Calu3 (cell line): Measurements from ENCODE around the gene MAMDC4. TPM values are rescaled to one million over a fixed set of nuclear protein-coding genes. Genes with fewer than 3 reads are reported as not detected.
A peak's percentile ranks its signal among the peaks of the same experiment; 100 is the strongest.

ENCODE experiments used
- BruUV-seq: library from RNA; stranded (reverse); fragments of 400-500 nt; replicated peaks from 2 replicates; lab custom pipeline; 2021; lab: Mats Ljungman, UMichigan
- CTCF ChIA-PET: fragments of 300-600 bp; sonication (Branson Sonifier 250); formaldehyde crosslinking; loops from one replicate; lab custom pipeline; 2022; ENCODE audit warnings: antibody characterized with exemption; lab: Charles Lee
- DNase-seq: peaks from one replicate; pipeline ENCODE4 v3.0.0; 2022
- H3K27ac Mint-ChIP-seq: one replicate; pipeline ENCODE4 v1.8.0; 2022; ENCODE audit warnings: mixed read lengths; ENCODE audit not compliant: unreplicated experiment
- H3K27me3 Mint-ChIP-seq: one replicate; pipeline ENCODE4 v1.8.0; 2022; ENCODE audit warnings: mixed read lengths; ENCODE audit not compliant: unreplicated experiment
- H3K36me3 Mint-ChIP-seq: one replicate; pipeline ENCODE4 v1.8.0; 2022; ENCODE audit warnings: mild to moderate bottlenecking, moderate library complexity, mixed read lengths; ENCODE audit not compliant: insufficient read depth, unreplicated experiment
- H3K4me1 Mint-ChIP-seq: one replicate; pipeline ENCODE4 v1.8.0; 2022; ENCODE audit warnings: mild to moderate bottlenecking, low read depth, mixed read lengths; ENCODE audit not compliant: unreplicated experiment
- H3K4me3 Mint-ChIP-seq: one replicate; pipeline ENCODE4 v1.8.0; 2022; ENCODE audit warnings: mild to moderate bottlenecking, low read depth, moderate library complexity, mixed read lengths; ENCODE audit not compliant: unreplicated experiment
- H3K9me3 Mint-ChIP-seq: one replicate; pipeline ENCODE4 v1.8.0; 2022; ENCODE audit warnings: low read depth, mixed read lengths; ENCODE audit not compliant: unreplicated experiment
- CTCF ChIP-seq: fragments of 200-600 bp; IDR thresholded peaks from one replicate; pipeline ENCODE4 v1.8.0; 2022; ENCODE audit warnings: antibody characterized with exemption; ENCODE audit not compliant: unreplicated experiment
- intact Hi-C: fragments of 100-400 bp; cut with micrococcal nuclease; formaldehyde crosslinking; loops from one replicate; pipeline ENCODE4 v1.10.0; 2022; ENCODE audit not compliant: unreplicated experiment
- microRNA-seq: library from miRNA; unstranded; fragments of <30 nt; microRNA quantifications from one replicate; pipeline ENCODE4 v1.2.0, GENCODE V29; 2022
- total RNA-seq: library from RNA; stranded (reverse); gene quantifications from 2 replicates; pipeline ENCODE4 v1.2.3, GENCODE V29; 2022

MAMDC4 gene
- total RNA-seq, 1 experiment from 2014 or later: 3.6 TPM

DNA sequence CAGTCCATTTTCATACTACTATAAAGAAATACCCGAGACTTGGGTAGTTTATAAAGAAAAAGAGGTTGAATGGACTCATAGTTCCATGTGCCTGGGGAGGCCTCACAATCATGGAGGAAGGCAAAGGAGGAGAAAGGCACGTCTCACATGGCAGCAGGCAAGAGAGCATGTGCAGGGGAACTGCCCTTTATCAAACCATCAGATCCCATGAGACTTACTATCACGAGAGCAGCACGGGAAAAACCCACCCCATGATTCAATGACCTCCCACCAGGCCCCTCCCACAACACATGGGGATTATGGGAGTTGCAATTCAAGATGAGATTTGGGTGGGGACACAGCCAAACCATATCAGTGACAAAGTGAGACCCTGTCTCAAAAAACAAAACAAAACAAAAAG is 54.1 kb downstream of the MAMDC4 start:
- H3K4me3 Mint-ChIP-seq: no peak overlapping the region
- H3K27ac Mint-ChIP-seq: no peak overlapping the region
- TF ChIP-seq CTCF: no peak
- peaks cover 50% of the 10 kb centered on the region for H3K36me3 Mint-ChIP-seq
- no peaks in the 10 kb centered on the region for H3K9me3 Mint-ChIP-seq
- no TSS peak for BruUV-seq
- CTCF ChIA-PET: no interaction called here
- no peak for DNase-seq
- intact Hi-C loops: no loop called here
- H3K27me3 Mint-ChIP-seq: no peaks in the 10 kb centered on the region
- H3K4me1 Mint-ChIP-seq: peaks cover 9% of the 10 kb centered on the region

GRCh38 chr9:136907011-136907914 is 55.1 kb downstream of the MAMDC4 start:
- CTCF ChIA-PET: no interaction called here
- BruUV-seq: no TSS peak
- Mint-ChIP-seq H3K36me3 (peaks cover 42% of the 10 kb centered on the region), H3K27ac (no peak overlapping the region), H3K4me3 (no peak overlapping the region), H3K9me3 (no peaks in the 10 kb centered on the region), H3K4me1 (no peaks in the 10 kb centered on the region), H3K27me3 (no peaks in the 10 kb centered on the region)
- TF ChIP-seq CTCF: no peak
- DNase-seq: no peak
- intact Hi-C loops: no loop called here

Small RNA genes lying within 50 kb of the gene (microRNA-seq; reads per million reads assigned to microRNA genes)
- not detected for gene MIR4292
- gene MIR4479: 4.6 reads per million, percentile 11 among the genes with 10 or more reads in this experiment

Other genes starting within 250 kb of the MAMDC4 start
- 1.2 and 1.3 TPM in 2 replicates for gene EGFL7, start 189.4 kb upstream of the MAMDC4 start, total RNA-seq
- gene AGPAT2, start 164.9 kb upstream of the MAMDC4 start, total RNA-seq: 40.4 and 45.4 TPM in 2 replicates
- 4.0 TPM in 2 replicates for gene DIPK1B, start 139.8 kb upstream of the MAMDC4 start, total RNA-seq
- 0.33 and 1.9 TPM in 2 replicates for gene LCN10, start 109.4 kb upstream of the MAMDC4 start, total RNA-seq
- not detected in 2 replicates for gene LCN6, start 103.8 kb upstream of the MAMDC4 start, total RNA-seq
- gene LCN8, start 94.1 kb upstream of the MAMDC4 start, total RNA-seq: not detected in 2 replicates
- not detected in 2 replicates for gene LCN15, start 87.8 kb upstream of the MAMDC4 start, total RNA-seq
- 64.1 and 75.8 TPM in 2 replicates for gene TMEM141, start 61.0 kb upstream of the MAMDC4 start, total RNA-seq
- 0.38 TPM in 1 of 2 replicates, not detected in the other for gene CCDC183, start 56.0 kb upstream of the MAMDC4 start, total RNA-seq
- 68.9 and 72.4 TPM in 2 replicates for gene RABL6, start 44.4 kb upstream of the MAMDC4 start, total RNA-seq
- gene AJM1, start 9.9 kb upstream of the MAMDC4 start, total RNA-seq: 2.9 and 3.2 TPM in 2 replicates
- 44.1 and 48.7 TPM in 2 replicates for gene PHPT1, start 2.9 kb upstream of the MAMDC4 start, total RNA-seq
- 233 and 238 TPM in 2 replicates for gene EDF1, start 14.0 kb downstream of the MAMDC4 start, total RNA-seq
- 47.8 and 50.5 TPM in 2 replicates for gene TRAF2, start 34.2 kb downstream of the MAMDC4 start, total RNA-seq
- gene FBXW5, start 92.4 kb downstream of the MAMDC4 start, total RNA-seq: 49.9 and 50.8 TPM in 2 replicates
- 3.9 and 4.0 TPM in 2 replicates for gene C8G, start 92.9 kb downstream of the MAMDC4 start, total RNA-seq
- 3.8 and 3.9 TPM in 2 replicates for gene LCN12, start 99.9 kb downstream of the MAMDC4 start, total RNA-seq
- not detected in 2 replicates for gene PTGDS, start 125.2 kb downstream of the MAMDC4 start, total RNA-seq
- gene LCNL1, start 130.6 kb downstream of the MAMDC4 start, total RNA-seq: 0.22 TPM in 1 of 2 replicates, not detected in the other
- gene PAXX, start 140.1 kb downstream of the MAMDC4 start, total RNA-seq: 38.3 and 43.7 TPM in 2 replicates
- 0.35 and 0.91 TPM in 2 replicates for gene CLIC3, start 144.2 kb downstream of the MAMDC4 start, total RNA-seq
- 47.6 and 50.7 TPM in 2 replicates for gene ABCA2, start 175.9 kb downstream of the MAMDC4 start, total RNA-seq
- not detected in 2 replicates for gene FUT7, start 179.7 kb downstream of the MAMDC4 start, total RNA-seq
- gene NPDC1, start 193.8 kb downstream of the MAMDC4 start, total RNA-seq: 65.2 and 78.6 TPM in 2 replicates
- gene ENTPD2, start 201.7 kb downstream of the MAMDC4 start, total RNA-seq: 3.8 and 5.8 TPM in 2 replicates
- 38.4 and 41.1 TPM in 2 replicates for gene SAPCD2, start 218.2 kb downstream of the MAMDC4 start, total RNA-seq
- gene UAP1L1, start 225.2 kb downstream of the MAMDC4 start, total RNA-seq: 9.1 and 10.8 TPM in 2 replicates
- gene MAN1B1, start 234.6 kb downstream of the MAMDC4 start, total RNA-seq: 61.4 and 65.6 TPM in 2 replicates